MM.1S (cell line): Measurements from ENCODE around the gene TAS2R60.

Source experiments
- DNase-seq: peaks from one replicate; pipeline ENCODE4 v3.0.0-alpha.2; 2015
- H2AFZ ChIP-seq: fragments of 300-600 bp; sonication (generic); 2 replicates; pipeline ENCODE4 v1.6.0; 2016; ENCODE audit warnings: antibody characterized with exemption, low read length
- H3F3A ChIP-seq: fragments of 300-600 bp; sonication (generic); 2 replicates; pipeline ENCODE4 v1.6.1; 2016; ENCODE audit warnings: mild to moderate bottlenecking, antibody characterized with exemption, low read length, moderate library complexity, mixed read lengths; ENCODE audit not compliant: insufficient read depth
- H3K27ac ChIP-seq: fragments of 300-600 bp; sonication (generic); 2 replicates; pipeline ENCODE4 v1.5.1; 2016; ENCODE audit warnings: mild to moderate bottlenecking, low read length
- H3K27me3 ChIP-seq: fragments of 300-600 bp; sonication (generic); replicated peaks from 2 replicates; pipeline ENCODE4 v1.6.0; 2016; ENCODE audit warnings: low read length; ENCODE audit not compliant: insufficient read depth
- H3K36me3 ChIP-seq: fragments of 300-600 bp; sonication (generic); replicated peaks from 2 replicates; pipeline ENCODE4 v1.6.1; 2016; ENCODE audit warnings: mild to moderate bottlenecking, low read length, mixed read lengths; ENCODE audit not compliant: insufficient read depth
- H3K4me1 ChIP-seq: fragments of 300-600 bp; sonication (generic); 2 replicates; pipeline ENCODE4 v1.6.1; 2016; ENCODE audit warnings: low read length, mixed read lengths
- H3K4me2 ChIP-seq: fragments of 300-600 bp; sonication (generic); 2 replicates; pipeline ENCODE4 v1.6.0; 2016; ENCODE audit warnings: low read depth, low read length
- H3K4me3 ChIP-seq: fragments of 300-600 bp; sonication (generic); 2 replicates; pipeline ENCODE4 v1.5.1; 2016; ENCODE audit warnings: low read length, mixed read lengths
- H3K79me2 ChIP-seq: fragments of 300-600 bp; sonication (generic); 2 replicates; pipeline ENCODE4 v1.6.1; 2016; ENCODE audit warnings: mixed run types, low read length, mixed read lengths
- H3K9ac ChIP-seq: fragments of 300-600 bp; sonication (generic); 2 replicates; pipeline ENCODE4 v1.6.1; 2016; ENCODE audit warnings: low read length, mixed read lengths
- H3K9me2 ChIP-seq: fragments of 300-600 bp; sonication (generic); replicated peaks from 2 replicates; pipeline ENCODE4 v1.6.1; 2016; ENCODE audit warnings: mild to moderate bottlenecking, low read length, mixed read lengths; ENCODE audit not compliant: insufficient read depth
- H3K9me3 ChIP-seq: fragments of 300-600 bp; sonication (generic); replicated peaks from 2 replicates; pipeline ENCODE4 v1.6.1; 2016; ENCODE audit warnings: mild to moderate bottlenecking, low read length, mixed read lengths; ENCODE audit not compliant: insufficient read depth
- H4K20me1 ChIP-seq: fragments of 300-600 bp; sonication (generic); 2 replicates; pipeline ENCODE4 v1.6.1; 2016; ENCODE audit warnings: mild to moderate bottlenecking, low read length, moderate library complexity, mixed read lengths; ENCODE audit not compliant: insufficient read depth
- EZH2 ChIP-seq: fragments of 300-600 bp; sonication (generic); optimal IDR thresholded peaks from 2 replicates; pipeline ENCODE3; 2017; ENCODE audit warnings: low read depth, mild to moderate bottlenecking, antibody characterized with exemption, low read length, mixed read lengths
- EZH2phosphoT487 ChIP-seq: fragments of 300-600 bp; sonication (generic); IDR thresholded peaks from 2 replicates; pipeline ENCODE4 v1.6.1; 2018; ENCODE audit warnings: antibody characterized with exemption, low read length
- TF ChIP-seq, protein P1 (sequence below): fragments of 300-600 bp; sonication (generic); IDR thresholded peaks from 2 replicates; pipeline ENCODE4 v1.5.1; 2016; ENCODE audit warnings: antibody characterized with exemption, low read length, mixed read lengths

Gene TAS2R60

DNA sequence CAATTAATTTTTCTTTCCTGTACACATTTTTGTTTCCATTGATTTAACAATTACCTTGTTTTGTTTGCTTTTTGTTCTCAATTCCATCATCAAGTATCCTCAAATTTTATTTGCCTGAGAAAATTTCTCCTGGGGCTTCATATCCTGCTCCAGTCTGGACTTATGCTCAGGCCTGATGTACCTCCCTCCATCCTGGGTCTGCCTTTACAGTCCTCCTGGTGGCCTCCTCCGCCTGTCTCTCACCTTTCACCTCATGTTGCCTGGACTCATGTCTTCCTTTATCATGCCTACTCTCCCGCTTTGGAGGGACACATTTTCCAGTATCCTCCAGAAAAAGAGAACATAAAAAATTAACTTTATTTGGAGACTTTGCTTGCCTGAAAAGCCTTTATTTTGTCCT, 12.1 kb upstream of the TAS2R60 start:
- Histone ChIP-seq H3K79me2 (no peaks in the 10 kb centered on the region), H3K9me2 (no peaks in the 10 kb centered on the region), H3K36me3 (no peaks in the 10 kb centered on the region), H3K4me3 (no peak overlapping the region), H3K9ac (no peak overlapping the region), H3K4me2 (no peak overlapping the region), H3K27me3 (no peaks in the 10 kb centered on the region), H3K4me1 (no peaks in the 10 kb centered on the region), H3F3A (no peaks in the 10 kb centered on the region), H2AFZ (no peak overlapping the region), H4K20me1 (no peaks in the 10 kb centered on the region), H3K9me3 (no peaks in the 10 kb centered on the region), H3K27ac (no peak overlapping the region)
- TF ChIP-seq EZH2phosphoT487 = no peak
- no peak for TF ChIP-seq EZH2
- TF ChIP-seq, protein P1, sequence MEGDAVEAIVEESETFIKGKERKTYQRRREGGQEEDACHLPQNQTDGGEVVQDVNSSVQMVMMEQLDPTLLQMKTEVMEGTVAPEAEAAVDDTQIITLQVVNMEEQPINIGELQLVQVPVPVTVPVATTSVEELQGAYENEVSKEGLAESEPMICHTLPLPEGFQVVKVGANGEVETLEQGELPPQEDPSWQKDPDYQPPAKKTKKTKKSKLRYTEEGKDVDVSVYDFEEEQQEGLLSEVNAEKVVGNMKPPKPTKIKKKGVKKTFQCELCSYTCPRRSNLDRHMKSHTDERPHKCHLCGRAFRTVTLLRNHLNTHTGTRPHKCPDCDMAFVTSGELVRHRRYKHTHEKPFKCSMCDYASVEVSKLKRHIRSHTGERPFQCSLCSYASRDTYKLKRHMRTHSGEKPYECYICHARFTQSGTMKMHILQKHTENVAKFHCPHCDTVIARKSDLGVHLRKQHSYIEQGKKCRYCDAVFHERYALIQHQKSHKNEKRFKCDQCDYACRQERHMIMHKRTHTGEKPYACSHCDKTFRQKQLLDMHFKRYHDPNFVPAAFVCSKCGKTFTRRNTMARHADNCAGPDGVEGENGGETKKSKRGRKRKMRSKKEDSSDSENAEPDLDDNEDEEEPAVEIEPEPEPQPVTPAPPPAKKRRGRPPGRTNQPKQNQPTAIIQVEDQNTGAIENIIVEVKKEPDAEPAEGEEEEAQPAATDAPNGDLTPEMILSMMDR = no peak
- DNase-seq = no peak

DNA sequence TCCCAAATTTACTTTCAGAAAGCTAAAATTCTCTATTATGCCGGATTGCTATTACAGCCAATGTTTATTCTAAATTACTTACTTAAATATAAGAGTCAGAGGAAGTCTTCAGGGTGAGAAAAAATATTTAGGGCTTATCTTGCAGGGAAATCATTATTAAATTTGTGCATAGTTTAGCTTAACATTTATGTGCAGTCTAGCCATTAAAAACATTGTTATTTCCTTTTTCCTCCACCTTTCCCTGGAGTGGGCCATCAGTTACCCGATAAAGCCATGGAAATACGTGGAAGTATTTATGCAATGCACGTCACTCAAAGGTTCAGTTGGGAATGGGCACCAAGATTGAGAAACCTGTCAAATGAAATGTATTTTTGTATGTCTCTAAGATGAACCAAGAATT, 9.5 kb upstream of the TAS2R60 start:
- Histone ChIP-seq H3K4me1 (no peaks in the 10 kb centered on the region), H3K4me2 (no peak overlapping the region)

DNA sequence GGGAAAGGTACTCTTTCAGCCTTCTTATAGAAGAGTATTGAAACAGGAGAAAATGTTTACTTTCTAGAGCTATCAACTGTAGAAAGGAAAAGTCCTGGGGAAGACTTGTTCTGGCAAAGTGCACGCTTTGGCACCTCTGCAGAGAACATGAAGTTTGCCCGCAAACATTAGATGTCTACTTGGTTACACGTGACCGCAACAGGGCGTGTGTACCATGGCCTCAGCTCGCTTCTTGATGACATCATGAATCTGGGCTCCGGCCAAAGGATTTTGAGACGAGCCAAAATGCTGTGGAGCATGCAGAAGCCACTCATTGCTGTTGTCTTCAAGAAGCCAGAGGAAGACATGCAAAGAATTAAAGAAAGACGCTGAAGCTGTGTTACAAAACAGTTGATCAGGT, 8.6 kb upstream of the TAS2R60 start:
- H2AFZ ChIP-seq = no peak overlapping the region
- no peak for DNase-seq
- H3K36me3 ChIP-seq = no peaks in the 10 kb centered on the region
- H3F3A ChIP-seq = no peaks in the 10 kb centered on the region
- H4K20me1 ChIP-seq = no peaks in the 10 kb centered on the region
- no peaks in the 10 kb centered on the region for H3K79me2 ChIP-seq
- no peak overlapping the region for H3K4me3 ChIP-seq
- no peak overlapping the region for H3K27ac ChIP-seq
- H3K9me3 ChIP-seq = no peaks in the 10 kb centered on the region
- TF ChIP-seq EZH2 = no peak
- TF ChIP-seq, protein P1 = no peak
- TF ChIP-seq EZH2phosphoT487 = no peak
- no peaks in the 10 kb centered on the region for H3K9me2 ChIP-seq
- H3K4me1 ChIP-seq = no peaks in the 10 kb centered on the region
- H3K27me3 ChIP-seq = no peaks in the 10 kb centered on the region
- H3K9ac ChIP-seq = no peak overlapping the region
- H3K4me2 ChIP-seq = no peak overlapping the region

More for the DNA sequence above, 9.5 kb upstream of the TAS2R60 start:
- no peak for TF ChIP-seq EZH2
- no peak for TF ChIP-seq EZH2phosphoT487
- TF ChIP-seq, protein P1 = no peak
- H2AFZ ChIP-seq = no peak overlapping the region
- H3K9ac ChIP-seq = no peak overlapping the region
- H3K79me2 ChIP-seq = no peaks in the 10 kb centered on the region
- H3K4me3 ChIP-seq = no peak overlapping the region
- H3K36me3 ChIP-seq = no peaks in the 10 kb centered on the region
- no peak overlapping the region for H3K27ac ChIP-seq
- no peaks in the 10 kb centered on the region for H3K27me3 ChIP-seq
- H4K20me1 ChIP-seq = no peaks in the 10 kb centered on the region
- H3F3A ChIP-seq = no peaks in the 10 kb centered on the region
- no peaks in the 10 kb centered on the region for H3K9me3 ChIP-seq
- DNase-seq = no peak
- H3K9me2 ChIP-seq = no peaks in the 10 kb centered on the region
